DLD1 (cell line): ENCODE measurements around the gene SCYGR4.
"Not testable (repeated sequence)": the region's sequence is repeated elsewhere in the genome, so short reads cannot be mapped to it uniquely, and the experiment has no call there.

Experiments
- in situ Hi-C: cut with HindIII; loops from 2 replicates; pipeline ENCODE4 v1.10.0; 2017; ENCODE audit warnings: low sequenced_read_pairs

Gene SCYGR4

GRCh38 chr2:227665189-227665940 lies 48.1 kb downstream of the SCYGR4 start:
- in situ Hi-C loops: no loop called here

- in situ Hi-C loops: not testable (repeated sequence)
Measured at GRCh38 chr2:227666631-227667170, 49.4 kb downstream of the SCYGR4 start, which contains the start of gene SCYGR5. Gene SCYGR5, plus strand, starts transcription at chr2:227666804. Its CDS starts 0 bp downstream, at chr2:227666804.
